ENCODE results near the gene COQ5. TPM values are rescaled to one million over a fixed set of nuclear protein-coding genes. Genes with fewer than 3 reads are reported as not detected.

The COQ5 gene
- total and polyA plus RNA-seq, 2 experiments from 2014 or later, result 30.7 to 32.6 TPM

- TF ChIP-seq, protein P1, sequence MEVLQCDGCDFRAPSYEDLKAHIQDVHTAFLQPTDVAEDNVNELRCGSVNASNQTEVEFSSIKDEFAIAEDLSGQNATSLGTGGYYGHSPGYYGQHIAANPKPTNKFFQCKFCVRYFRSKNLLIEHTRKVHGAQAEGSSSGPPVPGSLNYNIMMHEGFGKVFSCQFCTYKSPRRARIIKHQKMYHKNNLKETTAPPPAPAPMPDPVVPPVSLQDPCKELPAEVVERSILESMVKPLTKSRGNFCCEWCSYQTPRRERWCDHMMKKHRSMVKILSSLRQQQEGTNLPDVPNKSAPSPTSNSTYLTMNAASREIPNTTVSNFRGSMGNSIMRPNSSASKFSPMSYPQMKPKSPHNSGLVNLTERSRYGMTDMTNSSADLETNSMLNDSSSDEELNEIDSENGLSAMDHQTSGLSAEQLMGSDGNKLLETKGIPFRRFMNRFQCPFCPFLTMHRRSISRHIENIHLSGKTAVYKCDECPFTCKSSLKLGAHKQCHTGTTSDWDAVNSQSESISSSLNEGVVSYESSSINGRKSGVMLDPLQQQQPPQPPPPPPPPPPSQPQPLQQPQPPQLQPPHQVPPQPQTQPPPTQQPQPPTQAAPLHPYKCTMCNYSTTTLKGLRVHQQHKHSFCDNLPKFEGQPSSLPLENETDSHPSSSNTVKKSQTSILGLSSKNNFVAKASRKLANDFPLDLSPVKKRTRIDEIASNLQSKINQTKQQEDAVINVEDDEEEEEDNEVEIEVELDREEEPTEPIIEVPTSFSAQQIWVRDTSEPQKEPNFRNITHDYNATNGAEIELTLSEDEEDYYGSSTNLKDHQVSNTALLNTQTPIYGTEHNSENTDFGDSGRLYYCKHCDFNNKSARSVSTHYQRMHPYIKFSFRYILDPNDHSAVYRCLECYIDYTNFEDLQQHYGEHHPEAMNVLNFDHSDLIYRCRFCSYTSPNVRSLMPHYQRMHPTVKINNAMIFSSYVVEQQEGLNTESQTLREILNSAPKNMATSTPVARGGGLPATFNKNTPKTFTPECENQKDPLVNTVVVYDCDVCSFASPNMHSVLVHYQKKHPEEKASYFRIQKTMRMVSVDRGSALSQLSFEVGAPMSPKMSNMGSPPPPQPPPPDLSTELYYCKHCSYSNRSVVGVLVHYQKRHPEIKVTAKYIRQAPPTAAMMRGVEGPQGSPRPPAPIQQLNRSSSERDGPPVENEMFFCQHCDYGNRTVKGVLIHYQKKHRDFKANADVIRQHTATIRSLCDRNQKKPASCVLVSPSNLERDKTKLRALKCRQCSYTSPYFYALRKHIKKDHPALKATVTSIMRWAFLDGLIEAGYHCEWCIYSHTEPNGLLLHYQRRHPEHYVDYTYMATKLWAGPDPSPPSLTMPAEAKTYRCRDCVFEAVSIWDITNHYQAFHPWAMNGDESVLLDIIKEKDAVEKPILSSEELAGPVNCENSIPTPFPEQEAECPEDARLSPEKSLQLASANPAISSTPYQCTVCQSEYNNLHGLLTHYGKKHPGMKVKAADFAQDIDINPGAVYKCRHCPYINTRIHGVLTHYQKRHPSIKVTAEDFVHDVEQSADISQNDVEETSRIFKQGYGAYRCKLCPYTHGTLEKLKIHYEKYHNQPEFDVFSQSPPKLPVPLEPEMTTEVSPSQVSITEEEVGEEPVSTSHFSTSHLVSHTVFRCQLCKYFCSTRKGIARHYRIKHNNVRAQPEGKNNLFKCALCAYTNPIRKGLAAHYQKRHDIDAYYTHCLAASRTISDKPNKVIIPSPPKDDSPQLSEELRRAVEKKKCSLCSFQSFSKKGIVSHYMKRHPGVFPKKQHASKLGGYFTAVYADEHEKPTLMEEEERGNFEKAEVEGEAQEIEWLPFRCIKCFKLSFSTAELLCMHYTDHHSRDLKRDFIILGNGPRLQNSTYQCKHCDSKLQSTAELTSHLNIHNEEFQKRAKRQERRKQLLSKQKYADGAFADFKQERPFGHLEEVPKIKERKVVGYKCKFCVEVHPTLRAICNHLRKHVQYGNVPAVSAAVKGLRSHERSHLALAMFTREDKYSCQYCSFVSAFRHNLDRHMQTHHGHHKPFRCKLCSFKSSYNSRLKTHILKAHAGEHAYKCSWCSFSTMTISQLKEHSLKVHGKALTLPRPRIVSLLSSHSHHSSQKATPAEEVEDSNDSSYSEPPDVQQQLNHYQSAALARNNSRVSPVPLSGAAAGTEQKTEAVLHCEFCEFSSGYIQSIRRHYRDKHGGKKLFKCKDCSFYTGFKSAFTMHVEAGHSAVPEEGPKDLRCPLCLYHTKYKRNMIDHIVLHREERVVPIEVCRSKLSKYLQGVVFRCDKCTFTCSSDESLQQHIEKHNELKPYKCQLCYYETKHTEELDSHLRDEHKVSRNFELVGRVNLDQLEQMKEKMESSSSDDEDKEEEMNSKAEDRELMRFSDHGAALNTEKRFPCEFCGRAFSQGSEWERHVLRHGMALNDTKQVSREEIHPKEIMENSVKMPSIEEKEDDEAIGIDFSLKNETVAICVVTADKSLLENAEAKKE (CRISPR knock-in tag; IDR thresholded peaks at IDR 0.05), result no peak
- TF ChIP-seq STAT1 (IDR thresholded peaks at IDR 0.05; ENCODE audit: unreplicated experiment) (no peak), EZH2 (IDR thresholded peaks at IDR 0.05; ENCODE audit: low read depth, unreplicated experiment) (no peak), ETS1 (IDR thresholded peaks at IDR 0.05) (no peak), EZH2phosphoT487 (IDR thresholded peaks at IDR 0.05; ENCODE audit: unreplicated experiment) (no peak), NANOG (IDR thresholded peaks at IDR 0.05; ENCODE audit: borderline replicate concordance) (no peak), ZNF331 (CRISPR knock-in tag; IDR thresholded peaks at IDR 0.05; ENCODE audit: low read depth) (no peak)
- TF ChIP-seq, protein P2, sequence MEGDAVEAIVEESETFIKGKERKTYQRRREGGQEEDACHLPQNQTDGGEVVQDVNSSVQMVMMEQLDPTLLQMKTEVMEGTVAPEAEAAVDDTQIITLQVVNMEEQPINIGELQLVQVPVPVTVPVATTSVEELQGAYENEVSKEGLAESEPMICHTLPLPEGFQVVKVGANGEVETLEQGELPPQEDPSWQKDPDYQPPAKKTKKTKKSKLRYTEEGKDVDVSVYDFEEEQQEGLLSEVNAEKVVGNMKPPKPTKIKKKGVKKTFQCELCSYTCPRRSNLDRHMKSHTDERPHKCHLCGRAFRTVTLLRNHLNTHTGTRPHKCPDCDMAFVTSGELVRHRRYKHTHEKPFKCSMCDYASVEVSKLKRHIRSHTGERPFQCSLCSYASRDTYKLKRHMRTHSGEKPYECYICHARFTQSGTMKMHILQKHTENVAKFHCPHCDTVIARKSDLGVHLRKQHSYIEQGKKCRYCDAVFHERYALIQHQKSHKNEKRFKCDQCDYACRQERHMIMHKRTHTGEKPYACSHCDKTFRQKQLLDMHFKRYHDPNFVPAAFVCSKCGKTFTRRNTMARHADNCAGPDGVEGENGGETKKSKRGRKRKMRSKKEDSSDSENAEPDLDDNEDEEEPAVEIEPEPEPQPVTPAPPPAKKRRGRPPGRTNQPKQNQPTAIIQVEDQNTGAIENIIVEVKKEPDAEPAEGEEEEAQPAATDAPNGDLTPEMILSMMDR (conservative IDR thresholded peaks at IDR 0.05; ENCODE audit: low read depth in 2 of 2), result no peak
Observed at GRCh38 chr12:120546050-120546386, 17.1 kb upstream of the COQ5 start (continued).

Data from GM23338 (cell line).